HUDEP-2 (cell line): ENCODE results near the gene TRIM16.
"Not testable (repeated sequence)": the region's sequence is repeated elsewhere in the genome, so short reads cannot be mapped to it uniquely, and the experiment has no call there.

Experiments used
- DNase-seq, 76 experiments: peaks; one replicate each; lab custom pipeline; 2025; ENCODE audit not compliant: unreplicated experiment in 76 of 76; lab: John Stamatoyannopoulos, UW

Gene TRIM16

DNA sequence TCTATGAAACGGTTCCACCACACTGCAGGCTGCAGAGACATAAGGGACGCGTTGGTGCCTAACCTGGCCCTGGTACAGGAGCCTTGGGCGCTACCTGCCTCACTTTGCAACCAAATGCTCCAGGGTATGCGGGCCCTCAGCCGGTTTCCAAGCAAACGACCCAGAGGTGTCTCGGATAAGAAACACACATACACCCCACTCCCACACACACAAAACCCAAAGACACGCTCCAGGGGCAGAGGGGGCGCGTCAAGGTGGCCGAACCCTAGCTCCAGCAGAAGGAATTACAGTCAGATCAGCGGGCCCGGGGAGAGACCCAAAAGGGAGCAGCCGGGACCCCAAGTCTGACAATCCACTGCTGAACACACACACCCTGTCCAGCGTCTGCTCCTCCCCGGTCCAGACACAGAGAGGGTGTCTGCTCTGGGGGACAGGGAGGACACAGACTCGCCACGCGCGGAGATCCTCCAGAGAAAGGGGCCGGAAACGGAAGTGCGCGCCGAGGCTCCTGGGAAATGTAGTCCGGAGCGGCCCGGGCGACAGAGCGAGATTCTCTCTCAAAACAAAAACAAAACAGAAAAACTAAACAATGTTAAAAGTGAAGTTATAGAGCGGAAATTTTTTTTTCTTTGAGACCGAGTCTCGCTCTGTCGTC, at the start of gene TRIM16:
TSS of gene TRIM16 (minus strand) at position 488 of the 655 bp plus-strand sequence. CDS start 32,702 bp downstream, outside the sequence.
- peak in 64 of 76 experiments; percentile 4 to 72 (median 48) for DNase-seq

DNA sequence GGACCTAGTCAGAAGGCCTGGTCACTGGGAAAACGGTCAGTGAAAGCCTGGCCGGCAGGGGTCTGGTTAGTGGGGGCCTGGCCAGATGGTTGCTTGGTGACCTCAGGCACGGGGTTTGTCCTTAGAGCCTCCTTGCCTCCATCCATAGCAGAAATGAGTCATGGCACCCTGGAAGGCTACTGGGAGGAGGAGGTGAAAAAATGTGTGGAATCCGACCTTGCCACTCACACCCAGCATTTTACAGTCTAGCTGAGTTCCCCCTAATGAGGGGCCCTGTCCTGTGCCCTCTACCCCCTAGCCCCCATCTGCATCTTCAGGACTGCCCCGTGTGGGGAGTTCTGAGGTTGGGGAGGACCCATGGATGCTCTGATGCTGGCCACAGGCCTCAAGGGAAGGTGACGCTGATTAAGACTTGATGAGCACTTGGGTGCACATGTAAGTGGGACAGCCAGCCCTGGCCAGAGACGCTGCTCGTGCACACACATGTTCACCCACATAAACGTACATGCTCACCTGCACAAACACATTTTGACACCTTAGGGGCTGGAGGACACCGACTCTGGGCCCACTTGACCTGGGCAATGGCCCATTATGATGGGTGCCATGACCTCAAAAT, 49.2 kb upstream of the TRIM16 start:
- not testable (repeated sequence) for DNase-seq

GRCh38 chr17:15731900-15732299, 47.8 kb upstream of the TRIM16 start, which contains the start of gene TBC1D26:
TBC1D26 (plus strand) TSS chr17:15732283; CDS start chr17:15735349, 3,066 bp downstream.
- DNase-seq = not testable (repeated sequence)

- not testable (repeated sequence) for DNase-seq
Measured at GRCh38 chr17:15730535-15730934, 46.4 kb upstream of the TRIM16 start.

DNA sequence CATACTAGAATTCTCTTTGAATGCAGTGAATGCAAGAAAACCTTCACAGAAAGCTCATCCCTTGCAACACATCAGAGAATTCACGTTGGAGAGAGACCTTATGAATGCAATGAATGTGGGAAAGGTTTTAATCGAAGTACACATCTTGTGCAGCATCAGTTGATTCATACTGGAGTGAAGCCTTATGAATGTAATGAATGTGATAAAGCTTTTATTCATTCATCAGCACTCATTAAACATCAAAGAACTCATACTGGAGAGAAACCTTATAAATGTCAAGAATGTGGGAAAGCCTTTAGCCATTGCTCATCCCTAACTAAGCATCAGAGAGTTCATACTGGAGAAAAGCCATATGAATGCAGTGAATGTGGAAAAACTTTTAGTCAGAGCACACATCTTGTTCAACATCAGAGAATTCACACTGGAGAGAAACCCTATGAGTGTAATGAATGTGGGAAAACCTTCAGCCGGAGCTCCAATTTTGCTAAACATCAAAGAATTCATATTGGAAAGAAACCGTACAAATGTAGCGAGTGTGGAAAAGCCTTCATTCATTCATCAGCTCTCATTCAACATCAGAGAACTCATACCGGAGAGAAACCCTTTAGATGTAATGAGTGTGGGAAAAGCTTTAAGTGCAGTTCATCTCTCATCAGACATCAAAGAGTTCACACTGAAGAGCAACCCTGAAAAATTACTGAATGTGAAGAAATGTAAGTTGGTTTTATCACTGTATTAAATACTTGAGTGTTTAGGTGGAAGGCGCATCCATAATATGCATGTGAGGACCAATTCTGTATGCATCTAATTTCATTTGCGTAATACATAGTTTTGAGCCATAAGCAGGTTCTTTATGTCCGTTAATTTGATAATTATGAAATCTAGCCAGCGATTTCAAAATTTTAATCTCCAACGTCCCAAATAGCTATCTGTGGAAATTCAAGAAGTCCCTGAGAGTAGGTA, 32.8 kb upstream of the TRIM16 start:
- DNase-seq = not testable (repeated sequence)

DNA sequence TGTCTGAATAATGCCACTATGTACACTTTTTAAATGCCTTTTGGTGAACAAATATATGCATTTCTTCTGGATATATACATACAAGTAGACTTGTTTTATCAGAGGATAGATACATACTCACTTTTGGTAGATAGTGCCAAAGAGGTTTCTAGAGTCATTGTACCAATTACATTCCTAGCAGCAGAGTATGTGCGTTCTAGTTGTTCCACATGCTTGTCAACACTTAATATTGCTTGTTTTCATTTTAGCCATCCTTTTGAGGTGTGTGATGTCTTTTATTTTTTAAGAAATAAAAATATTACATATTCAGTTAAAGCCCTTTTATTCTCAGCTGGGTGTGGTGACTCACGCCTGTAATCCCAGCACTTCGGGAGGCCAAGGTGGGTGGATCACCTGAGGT, 24.8 kb upstream of the TRIM16 start:
- not testable (repeated sequence) for DNase-seq

DNA sequence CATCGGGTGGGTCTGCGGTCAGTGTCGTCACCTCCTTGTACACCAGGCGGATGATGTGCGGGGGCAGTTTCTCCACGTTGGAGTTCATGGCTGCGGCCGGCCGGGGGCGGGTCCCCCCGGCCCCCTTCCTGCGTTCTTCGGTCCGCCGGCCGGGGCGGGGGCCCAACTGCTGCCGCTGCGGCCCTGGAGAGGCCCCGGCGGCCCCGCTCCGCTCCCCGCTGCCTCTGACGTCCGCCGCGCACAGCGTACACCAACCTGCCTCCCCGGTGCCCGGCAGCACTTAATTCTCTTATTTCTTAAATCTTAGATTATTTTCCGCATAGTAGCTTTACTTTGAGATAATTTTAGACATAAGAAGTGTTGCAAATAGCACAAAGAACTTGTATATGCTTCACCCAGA, 20.7 kb upstream of the TRIM16 start:
- not testable (repeated sequence) for DNase-seq

DNA sequence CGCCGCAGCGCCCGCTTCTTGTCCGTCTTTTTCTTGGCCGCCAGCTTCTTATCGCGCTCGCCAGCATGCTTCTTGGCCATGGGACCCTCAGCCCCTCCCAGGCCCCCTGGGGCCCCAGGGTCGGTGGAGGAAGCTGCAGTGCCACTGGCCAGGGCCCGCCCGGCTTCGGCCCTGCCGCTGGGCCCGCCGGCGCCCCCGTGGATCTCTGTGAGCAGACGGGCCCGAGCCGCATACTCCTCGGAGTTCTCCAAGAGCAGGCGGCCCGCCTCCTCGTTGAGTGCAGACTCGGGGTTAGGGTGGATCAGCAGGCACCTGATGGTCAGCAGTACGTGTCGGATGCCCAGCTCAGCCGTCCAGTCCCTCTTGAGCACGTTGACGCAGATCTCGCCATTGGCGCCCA, 20.1 kb upstream of the TRIM16 start:
- DNase-seq = not testable (repeated sequence)

- DNase-seq = not testable (repeated sequence)
Measured at GRCh38 chr17:15699937-15700336, 15.8 kb upstream of the TRIM16 start.

DNA sequence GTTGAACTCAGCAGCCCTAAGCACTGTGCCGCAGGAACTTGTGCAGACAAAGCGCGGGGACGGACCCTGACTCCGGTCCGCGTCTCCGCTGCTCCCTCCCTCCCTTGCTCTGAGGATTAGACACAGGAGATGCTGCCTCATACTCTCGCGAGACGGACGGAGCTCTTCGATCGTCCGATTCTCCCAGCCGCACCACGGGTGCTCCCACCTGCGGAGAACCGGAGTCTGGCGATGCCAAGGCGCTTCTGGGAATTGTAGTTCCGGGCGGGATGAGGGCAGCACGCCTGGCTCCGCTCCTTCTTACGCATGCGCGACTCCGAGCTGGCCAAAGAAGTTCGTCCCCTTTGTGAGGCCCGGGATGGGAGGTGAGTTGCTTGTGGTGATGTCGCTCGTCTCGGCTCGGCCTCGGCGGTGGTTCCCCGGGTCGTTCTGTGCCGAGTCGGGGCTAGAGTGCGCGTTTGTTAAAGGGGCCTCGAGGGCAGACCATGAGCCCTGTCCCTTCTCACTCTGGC, 15.4 kb upstream of the TRIM16 start, which contains the start of gene ZNF286A:
TSS of gene ZNF286A (plus strand) at position 340 of the 512 bp plus-strand sequence. CDS start 578 bp downstream, outside the sequence.
- peak in 75 of 76 experiments; percentile 50 to 99 (median 97) for DNase-seq

- peak in 1 of 76 experiments; percentile 8 for DNase-seq
Measured at GRCh38 chr17:15698967-15699366, 14.9 kb upstream of the TRIM16 start.

GRCh38 chr17:15687494-15687893, 3.4 kb upstream of the TRIM16 start:
- DNase-seq = not testable (repeated sequence)

DNA sequence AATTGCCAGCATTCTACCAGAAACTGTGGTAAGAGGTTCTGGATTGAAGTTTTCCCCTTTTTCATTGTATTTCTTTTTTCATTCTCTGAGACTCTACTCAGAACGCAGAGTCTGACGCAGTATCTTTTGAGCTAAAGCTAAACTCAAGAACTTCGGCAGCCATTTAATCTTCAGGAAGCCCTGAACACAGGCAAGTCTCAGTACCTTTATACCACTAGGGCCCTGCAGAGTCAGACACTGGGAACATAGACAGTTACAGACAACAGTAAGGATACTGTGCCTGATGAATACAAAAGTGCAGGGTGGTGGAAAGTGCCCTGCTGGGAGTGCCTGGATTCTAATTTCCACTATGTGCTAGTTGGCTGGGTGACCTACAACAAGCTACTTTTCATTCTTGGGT, 976 bp downstream of the TRIM16 start:
- not testable (repeated sequence) for DNase-seq

DNA sequence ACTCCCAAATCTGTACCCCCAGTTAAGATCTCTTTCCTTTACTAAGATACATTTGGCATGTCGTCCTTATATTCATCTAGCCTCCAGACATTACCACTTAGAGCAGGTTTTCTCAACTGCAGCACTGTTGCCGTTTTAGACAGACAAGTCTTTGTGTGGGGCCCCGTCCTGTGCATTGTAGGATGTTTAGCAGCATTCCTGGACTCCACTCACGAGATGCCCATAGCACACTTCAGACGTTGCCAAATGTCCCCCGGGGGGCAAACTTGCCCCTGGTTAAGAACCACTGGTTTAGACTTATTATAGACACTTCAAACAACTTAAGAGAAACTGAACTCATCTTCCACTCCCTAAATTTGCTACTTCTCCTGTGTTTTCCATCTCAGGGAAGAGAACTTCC, 8.1 kb downstream of the TRIM16 start:
- DNase-seq = not testable (repeated sequence)

DNA sequence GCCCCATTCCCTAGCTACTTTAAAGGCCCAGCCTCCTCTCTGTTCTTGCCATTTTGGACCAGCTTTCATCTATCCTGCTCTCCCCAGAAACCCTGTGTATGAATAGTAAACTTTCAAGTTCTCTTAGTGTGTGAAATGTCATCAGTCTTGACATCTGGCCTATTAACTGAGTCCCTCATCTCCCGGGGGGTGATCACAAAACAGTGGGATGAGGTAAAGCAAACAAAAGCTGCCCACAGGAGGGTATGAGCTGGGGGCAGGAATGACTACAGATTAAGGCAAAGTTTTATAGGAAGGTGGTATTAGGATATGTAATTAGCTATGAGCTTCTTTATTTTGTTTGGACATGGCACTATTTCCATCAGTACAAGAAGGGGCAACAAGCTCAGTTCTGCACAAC, 9.5 kb downstream of the TRIM16 start:
- DNase-seq = not testable (repeated sequence)

DNA sequence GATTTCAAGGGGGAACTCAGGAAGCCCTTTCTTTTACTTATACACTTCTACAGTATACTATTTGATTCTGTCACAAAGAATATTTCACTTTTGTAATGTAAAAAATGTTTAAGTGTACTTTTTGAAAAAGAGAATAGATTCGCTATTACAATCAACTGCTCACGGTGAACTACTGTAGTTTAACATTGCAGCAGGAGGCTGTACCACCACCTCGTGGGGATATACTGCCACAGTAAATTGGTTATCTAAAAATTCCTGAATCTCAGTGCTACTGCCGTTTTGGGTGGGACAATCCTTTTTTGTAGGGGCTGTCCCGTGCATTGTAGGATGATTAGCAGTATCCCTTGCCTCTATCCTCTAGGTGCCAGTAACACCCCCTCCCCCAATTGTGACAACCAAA, 14.6 kb downstream of the TRIM16 start:
- not testable (repeated sequence) for DNase-seq

DNA sequence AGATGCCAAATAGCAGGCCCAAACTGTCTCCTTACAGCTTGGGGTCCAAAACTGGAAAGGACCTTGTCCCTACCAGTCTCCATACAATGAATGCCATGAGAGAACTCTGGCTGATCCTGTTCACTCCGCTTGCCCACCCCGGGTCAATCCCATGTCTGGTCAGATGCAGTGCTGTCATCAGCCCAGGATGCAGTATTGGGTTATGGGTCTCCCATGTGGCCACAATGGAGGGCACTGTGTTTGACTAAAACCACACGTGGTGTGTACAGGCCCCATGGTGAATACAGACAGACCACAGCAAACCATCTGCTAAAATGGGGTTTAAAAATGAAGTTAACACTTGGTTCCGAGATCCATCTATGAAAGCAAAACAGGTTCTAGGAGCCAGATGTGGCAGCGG, 20.4 kb downstream of the TRIM16 start:
- DNase-seq = no peak

DNA sequence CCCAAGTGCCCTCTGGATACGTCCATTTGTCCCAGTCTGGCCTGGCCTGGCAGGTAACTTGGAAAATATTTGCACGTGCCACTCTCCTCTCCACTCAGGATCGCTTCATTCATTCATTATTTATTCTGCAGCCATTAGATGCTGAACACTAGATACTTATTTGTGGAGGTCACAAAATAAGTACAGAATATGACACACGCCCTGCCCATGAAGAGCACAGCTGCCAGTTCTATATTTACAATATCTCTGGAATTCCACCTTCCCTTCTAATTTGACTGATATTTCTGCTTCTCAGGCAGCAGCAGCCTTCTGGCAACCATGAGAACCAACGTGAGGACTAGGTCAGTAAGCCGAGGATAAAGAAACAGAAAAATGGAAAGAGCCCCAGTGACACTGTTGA, 20.9 kb downstream of the TRIM16 start:
- DNase-seq = no peak

GRCh38 chr17:15662681-15663080, 21.4 kb downstream of the TRIM16 start:
- DNase-seq = peak in 26 of 76 experiments; percentile 1 to 52 (median 16)

DNA sequence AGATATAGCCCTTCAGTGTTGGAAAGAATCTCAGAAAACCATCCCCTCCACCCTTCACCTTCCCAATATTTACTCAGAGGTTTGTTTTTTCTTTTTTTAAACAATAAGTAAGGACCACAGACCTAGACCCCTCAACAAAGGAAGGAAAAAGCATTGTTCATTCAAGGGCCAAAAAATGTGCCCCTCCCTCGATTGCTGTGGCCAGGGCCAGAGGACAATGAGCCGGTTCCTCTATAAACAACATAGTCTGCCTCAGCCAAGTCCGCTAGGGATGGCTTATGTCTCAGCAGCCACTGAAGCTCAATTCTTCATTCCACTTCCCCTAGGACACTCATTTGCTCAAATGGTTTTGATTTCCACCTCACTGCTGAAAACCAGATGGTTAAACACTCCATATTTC, 24.0 kb downstream of the TRIM16 start:
- peak in 1 of 76 experiments; percentile 1 for DNase-seq
